ENCODE data around the gene PGAP1. TPM values are rescaled to one million over a fixed set of nuclear protein-coding genes. Genes with fewer than 3 reads are reported as not detected.

The PGAP1 gene
- total RNA-seq, 1 experiment from 2014 or later, result 29.4 TPM

DNA sequence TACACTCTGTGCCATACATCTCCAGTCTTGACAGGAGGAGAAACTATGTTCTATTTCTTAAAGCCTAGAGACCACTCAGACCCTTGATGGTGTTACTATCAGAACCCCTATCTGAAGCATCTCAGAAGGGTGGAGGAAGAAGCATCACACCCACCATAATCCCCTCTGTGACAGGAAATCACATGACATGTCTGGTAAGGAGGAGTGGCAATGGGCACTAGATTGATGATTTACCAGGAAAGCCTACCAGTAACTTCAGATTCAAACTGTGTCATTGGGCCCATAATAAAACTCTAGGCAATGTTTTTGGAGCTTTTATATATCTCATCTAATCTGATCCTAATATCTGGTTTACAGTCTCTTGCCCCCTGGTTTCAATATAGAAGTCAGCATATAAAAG is 80.2 kb downstream of the PGAP1 start:
- Mint-ChIP-seq H3K36me3 (peaks cover 16% of the 10 kb centered on the region), H3K27ac (no peak overlapping the region), H3K27me3 (ENCODE audit: low read depth) (no peaks in the 10 kb centered on the region), H3K4me1 (no peaks in the 10 kb centered on the region), H3K4me3 (no peak overlapping the region), H3K9me3 (no peaks in the 10 kb centered on the region)
- ATAC-seq (no peak), DNase-seq (ENCODE audit: low spot score) (no peak)
- POLR2A ChIA-PET, result no interaction called here
- CTCF ChIA-PET, result no interaction called here
- TF ChIP-seq, protein P1, sequence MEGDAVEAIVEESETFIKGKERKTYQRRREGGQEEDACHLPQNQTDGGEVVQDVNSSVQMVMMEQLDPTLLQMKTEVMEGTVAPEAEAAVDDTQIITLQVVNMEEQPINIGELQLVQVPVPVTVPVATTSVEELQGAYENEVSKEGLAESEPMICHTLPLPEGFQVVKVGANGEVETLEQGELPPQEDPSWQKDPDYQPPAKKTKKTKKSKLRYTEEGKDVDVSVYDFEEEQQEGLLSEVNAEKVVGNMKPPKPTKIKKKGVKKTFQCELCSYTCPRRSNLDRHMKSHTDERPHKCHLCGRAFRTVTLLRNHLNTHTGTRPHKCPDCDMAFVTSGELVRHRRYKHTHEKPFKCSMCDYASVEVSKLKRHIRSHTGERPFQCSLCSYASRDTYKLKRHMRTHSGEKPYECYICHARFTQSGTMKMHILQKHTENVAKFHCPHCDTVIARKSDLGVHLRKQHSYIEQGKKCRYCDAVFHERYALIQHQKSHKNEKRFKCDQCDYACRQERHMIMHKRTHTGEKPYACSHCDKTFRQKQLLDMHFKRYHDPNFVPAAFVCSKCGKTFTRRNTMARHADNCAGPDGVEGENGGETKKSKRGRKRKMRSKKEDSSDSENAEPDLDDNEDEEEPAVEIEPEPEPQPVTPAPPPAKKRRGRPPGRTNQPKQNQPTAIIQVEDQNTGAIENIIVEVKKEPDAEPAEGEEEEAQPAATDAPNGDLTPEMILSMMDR (IDR thresholded peaks at IDR 0.05), result no peak
- TF ChIP-seq, protein P2, sequence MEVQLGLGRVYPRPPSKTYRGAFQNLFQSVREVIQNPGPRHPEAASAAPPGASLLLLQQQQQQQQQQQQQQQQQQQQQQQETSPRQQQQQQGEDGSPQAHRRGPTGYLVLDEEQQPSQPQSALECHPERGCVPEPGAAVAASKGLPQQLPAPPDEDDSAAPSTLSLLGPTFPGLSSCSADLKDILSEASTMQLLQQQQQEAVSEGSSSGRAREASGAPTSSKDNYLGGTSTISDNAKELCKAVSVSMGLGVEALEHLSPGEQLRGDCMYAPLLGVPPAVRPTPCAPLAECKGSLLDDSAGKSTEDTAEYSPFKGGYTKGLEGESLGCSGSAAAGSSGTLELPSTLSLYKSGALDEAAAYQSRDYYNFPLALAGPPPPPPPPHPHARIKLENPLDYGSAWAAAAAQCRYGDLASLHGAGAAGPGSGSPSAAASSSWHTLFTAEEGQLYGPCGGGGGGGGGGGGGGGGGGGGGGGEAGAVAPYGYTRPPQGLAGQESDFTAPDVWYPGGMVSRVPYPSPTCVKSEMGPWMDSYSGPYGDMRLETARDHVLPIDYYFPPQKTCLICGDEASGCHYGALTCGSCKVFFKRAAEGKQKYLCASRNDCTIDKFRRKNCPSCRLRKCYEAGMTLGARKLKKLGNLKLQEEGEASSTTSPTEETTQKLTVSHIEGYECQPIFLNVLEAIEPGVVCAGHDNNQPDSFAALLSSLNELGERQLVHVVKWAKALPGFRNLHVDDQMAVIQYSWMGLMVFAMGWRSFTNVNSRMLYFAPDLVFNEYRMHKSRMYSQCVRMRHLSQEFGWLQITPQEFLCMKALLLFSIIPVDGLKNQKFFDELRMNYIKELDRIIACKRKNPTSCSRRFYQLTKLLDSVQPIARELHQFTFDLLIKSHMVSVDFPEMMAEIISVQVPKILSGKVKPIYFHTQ (CRISPR knock-in tag; IDR thresholded peaks at IDR 0.05), result no peak
- TF ChIP-seq, protein P3, sequence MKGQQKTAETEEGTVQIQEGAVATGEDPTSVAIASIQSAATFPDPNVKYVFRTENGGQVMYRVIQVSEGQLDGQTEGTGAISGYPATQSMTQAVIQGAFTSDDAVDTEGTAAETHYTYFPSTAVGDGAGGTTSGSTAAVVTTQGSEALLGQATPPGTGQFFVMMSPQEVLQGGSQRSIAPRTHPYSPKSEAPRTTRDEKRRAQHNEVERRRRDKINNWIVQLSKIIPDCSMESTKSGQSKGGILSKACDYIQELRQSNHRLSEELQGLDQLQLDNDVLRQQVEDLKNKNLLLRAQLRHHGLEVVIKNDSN (CRISPR knock-in tag; IDR thresholded peaks at IDR 0.05), result no peak
- TF ChIP-seq, protein P4, sequence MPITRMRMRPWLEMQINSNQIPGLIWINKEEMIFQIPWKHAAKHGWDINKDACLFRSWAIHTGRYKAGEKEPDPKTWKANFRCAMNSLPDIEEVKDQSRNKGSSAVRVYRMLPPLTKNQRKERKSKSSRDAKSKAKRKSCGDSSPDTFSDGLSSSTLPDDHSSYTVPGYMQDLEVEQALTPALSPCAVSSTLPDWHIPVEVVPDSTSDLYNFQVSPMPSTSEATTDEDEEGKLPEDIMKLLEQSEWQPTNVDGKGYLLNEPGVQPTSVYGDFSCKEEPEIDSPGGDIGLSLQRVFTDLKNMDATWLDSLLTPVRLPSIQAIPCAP (CRISPR knock-in tag; IDR thresholded peaks at IDR 0.05), result no peak
- no peak for TF ChIP-seq ZNF416 (CRISPR knock-in tag; IDR thresholded peaks at IDR 0.05)
- TF ChIP-seq TEAD1 (CRISPR knock-in tag; IDR thresholded peaks at IDR 0.05), result no peak
- no peak for TF ChIP-seq NR1H2 (CRISPR knock-in tag; IDR thresholded peaks at IDR 0.05)
- TF ChIP-seq, protein P5, sequence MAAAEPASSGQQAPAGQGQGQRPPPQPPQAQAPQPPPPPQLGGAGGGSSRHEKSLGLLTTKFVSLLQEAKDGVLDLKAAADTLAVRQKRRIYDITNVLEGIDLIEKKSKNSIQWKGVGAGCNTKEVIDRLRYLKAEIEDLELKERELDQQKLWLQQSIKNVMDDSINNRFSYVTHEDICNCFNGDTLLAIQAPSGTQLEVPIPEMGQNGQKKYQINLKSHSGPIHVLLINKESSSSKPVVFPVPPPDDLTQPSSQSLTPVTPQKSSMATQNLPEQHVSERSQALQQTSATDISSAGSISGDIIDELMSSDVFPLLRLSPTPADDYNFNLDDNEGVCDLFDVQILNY (CRISPR knock-in tag; IDR thresholded peaks at IDR 0.05), result no peak
- TF ChIP-seq, protein P6, sequence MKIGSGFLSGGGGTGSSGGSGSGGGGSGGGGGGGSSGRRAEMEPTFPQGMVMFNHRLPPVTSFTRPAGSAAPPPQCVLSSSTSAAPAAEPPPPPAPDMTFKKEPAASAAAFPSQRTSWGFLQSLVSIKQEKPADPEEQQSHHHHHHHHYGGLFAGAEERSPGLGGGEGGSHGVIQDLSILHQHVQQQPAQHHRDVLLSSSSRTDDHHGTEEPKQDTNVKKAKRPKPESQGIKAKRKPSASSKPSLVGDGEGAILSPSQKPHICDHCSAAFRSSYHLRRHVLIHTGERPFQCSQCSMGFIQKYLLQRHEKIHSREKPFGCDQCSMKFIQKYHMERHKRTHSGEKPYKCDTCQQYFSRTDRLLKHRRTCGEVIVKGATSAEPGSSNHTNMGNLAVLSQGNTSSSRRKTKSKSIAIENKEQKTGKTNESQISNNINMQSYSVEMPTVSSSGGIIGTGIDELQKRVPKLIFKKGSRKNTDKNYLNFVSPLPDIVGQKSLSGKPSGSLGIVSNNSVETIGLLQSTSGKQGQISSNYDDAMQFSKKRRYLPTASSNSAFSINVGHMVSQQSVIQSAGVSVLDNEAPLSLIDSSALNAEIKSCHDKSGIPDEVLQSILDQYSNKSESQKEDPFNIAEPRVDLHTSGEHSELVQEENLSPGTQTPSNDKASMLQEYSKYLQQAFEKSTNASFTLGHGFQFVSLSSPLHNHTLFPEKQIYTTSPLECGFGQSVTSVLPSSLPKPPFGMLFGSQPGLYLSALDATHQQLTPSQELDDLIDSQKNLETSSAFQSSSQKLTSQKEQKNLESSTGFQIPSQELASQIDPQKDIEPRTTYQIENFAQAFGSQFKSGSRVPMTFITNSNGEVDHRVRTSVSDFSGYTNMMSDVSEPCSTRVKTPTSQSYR (CRISPR knock-in tag; IDR thresholded peaks at IDR 0.05), result no peak
- TF ChIP-seq CREB1 (CRISPR knock-in tag; IDR thresholded peaks at IDR 0.05), result no peak

DNA sequence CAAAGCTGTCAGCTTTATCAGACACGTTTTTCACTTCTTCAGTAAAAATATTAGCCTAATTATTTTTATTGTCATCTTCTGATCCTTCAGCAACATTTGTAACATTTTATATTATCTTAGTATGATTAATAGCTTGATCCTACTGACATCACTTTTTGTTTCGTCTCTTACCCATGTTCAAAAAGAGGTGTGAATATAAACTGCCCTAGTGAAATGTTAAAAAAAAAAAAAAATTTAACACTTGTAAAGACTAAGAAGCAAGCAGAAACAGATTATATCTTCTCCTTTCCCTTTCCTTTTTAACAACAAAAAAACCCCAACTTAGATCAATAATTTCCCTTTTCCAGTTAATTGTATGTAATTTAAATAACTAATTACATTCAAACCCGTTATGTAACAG is 81.1 kb downstream of the PGAP1 start:
- DNase-seq (ENCODE audit: low spot score) (no peak), ATAC-seq (no peak)
- no peak overlapping the region for H3K27ac Mint-ChIP-seq
- POLR2A ChIA-PET, result no interaction called here
- peaks cover 25% of the 10 kb centered on the region for H3K36me3 Mint-ChIP-seq
- no peak overlapping the region for H3K4me3 Mint-ChIP-seq
- no peaks in the 10 kb centered on the region for H3K27me3 Mint-ChIP-seq (ENCODE audit: low read depth)
- H3K9me3 Mint-ChIP-seq, result no peaks in the 10 kb centered on the region
- CTCF ChIA-PET, result interaction anchor here (0.5 kb wide), 1 partner anchor 13 kb away, joined by 3 read pairs; no protein-coding TSS in a partner anchor
- no peaks in the 10 kb centered on the region for H3K4me1 Mint-ChIP-seq
- TF ChIP-seq, protein P7, sequence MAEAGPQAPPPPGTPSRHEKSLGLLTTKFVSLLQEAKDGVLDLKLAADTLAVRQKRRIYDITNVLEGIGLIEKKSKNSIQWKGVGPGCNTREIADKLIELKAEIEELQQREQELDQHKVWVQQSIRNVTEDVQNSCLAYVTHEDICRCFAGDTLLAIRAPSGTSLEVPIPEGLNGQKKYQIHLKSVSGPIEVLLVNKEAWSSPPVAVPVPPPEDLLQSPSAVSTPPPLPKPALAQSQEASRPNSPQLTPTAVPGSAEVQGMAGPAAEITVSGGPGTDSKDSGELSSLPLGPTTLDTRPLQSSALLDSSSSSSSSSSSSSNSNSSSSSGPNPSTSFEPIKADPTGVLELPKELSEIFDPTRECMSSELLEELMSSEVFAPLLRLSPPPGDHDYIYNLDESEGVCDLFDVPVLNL (CRISPR knock-in tag; IDR thresholded peaks at IDR 0.05; ENCODE audit: borderline replicate concordance, low read depth), result no peak
- TF ChIP-seq, protein P8, sequence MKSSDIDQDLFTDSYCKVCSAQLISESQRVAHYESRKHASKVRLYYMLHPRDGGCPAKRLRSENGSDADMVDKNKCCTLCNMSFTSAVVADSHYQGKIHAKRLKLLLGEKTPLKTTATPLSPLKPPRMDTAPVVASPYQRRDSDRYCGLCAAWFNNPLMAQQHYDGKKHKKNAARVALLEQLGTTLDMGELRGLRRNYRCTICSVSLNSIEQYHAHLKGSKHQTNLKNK (CRISPR knock-in tag; IDR thresholded peaks at IDR 0.05), result no peak
- TF ChIP-seq JUN (CRISPR knock-in tag; IDR thresholded peaks at IDR 0.05) (no peak), SMAD4 (CRISPR knock-in tag; IDR thresholded peaks at IDR 0.05) (no peak), ETV6 (CRISPR knock-in tag; IDR thresholded peaks at IDR 0.05) (no peak)
- TF ChIP-seq, protein P5 (CRISPR knock-in tag; IDR thresholded peaks at IDR 0.05), result no peak
- TF ChIP-seq, protein P9, sequence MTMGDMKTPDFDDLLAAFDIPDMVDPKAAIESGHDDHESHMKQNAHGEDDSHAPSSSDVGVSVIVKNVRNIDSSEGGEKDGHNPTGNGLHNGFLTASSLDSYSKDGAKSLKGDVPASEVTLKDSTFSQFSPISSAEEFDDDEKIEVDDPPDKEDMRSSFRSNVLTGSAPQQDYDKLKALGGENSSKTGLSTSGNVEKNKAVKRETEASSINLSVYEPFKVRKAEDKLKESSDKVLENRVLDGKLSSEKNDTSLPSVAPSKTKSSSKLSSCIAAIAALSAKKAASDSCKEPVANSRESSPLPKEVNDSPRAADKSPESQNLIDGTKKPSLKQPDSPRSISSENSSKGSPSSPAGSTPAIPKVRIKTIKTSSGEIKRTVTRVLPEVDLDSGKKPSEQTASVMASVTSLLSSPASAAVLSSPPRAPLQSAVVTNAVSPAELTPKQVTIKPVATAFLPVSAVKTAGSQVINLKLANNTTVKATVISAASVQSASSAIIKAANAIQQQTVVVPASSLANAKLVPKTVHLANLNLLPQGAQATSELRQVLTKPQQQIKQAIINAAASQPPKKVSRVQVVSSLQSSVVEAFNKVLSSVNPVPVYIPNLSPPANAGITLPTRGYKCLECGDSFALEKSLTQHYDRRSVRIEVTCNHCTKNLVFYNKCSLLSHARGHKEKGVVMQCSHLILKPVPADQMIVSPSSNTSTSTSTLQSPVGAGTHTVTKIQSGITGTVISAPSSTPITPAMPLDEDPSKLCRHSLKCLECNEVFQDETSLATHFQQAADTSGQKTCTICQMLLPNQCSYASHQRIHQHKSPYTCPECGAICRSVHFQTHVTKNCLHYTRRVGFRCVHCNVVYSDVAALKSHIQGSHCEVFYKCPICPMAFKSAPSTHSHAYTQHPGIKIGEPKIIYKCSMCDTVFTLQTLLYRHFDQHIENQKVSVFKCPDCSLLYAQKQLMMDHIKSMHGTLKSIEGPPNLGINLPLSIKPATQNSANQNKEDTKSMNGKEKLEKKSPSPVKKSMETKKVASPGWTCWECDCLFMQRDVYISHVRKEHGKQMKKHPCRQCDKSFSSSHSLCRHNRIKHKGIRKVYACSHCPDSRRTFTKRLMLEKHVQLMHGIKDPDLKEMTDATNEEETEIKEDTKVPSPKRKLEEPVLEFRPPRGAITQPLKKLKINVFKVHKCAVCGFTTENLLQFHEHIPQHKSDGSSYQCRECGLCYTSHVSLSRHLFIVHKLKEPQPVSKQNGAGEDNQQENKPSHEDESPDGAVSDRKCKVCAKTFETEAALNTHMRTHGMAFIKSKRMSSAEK (CRISPR knock-in tag; IDR thresholded peaks at IDR 0.05; ENCODE audit: borderline replicate concordance), result no peak
- TF ChIP-seq, protein P10, sequence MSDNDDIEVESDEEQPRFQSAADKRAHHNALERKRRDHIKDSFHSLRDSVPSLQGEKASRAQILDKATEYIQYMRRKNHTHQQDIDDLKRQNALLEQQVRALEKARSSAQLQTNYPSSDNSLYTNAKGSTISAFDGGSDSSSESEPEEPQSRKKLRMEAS (CRISPR knock-in tag; IDR thresholded peaks at IDR 0.05), result no peak

Measured in WTC11 (cell line).